Hepatocyte (in vitro differentiated cells): Measurements from ENCODE around the gene SLC35F6.

ENCODE experiments used
- EZH2 ChIP-seq: fragments of 200-600 bp; sonication (generic); IDR thresholded peaks from 2 replicates; pipeline ENCODE4 v1.6.1; 2016; ENCODE audit warnings: antibody characterized with exemption, mild to moderate bottlenecking, borderline replicate concordance
- EZH2phosphoT487 ChIP-seq: fragments of 200-600 bp; sonication (generic); IDR thresholded peaks from one replicate; pipeline ENCODE4 v1.6.1; 2018; ENCODE audit warnings: antibody characterized with exemption, mild to moderate bottlenecking, low read depth, moderate library complexity; ENCODE audit not compliant: unreplicated experiment, severe bottlenecking
- TF ChIP-seq, protein P1 (sequence below): fragments of 200-600 bp; sonication (generic); IDR thresholded peaks from 2 replicates; pipeline ENCODE4 v1.5.1; 2016; ENCODE audit warnings: antibody characterized with exemption, mild to moderate bottlenecking; ENCODE audit not compliant: poor library complexity

DNA sequence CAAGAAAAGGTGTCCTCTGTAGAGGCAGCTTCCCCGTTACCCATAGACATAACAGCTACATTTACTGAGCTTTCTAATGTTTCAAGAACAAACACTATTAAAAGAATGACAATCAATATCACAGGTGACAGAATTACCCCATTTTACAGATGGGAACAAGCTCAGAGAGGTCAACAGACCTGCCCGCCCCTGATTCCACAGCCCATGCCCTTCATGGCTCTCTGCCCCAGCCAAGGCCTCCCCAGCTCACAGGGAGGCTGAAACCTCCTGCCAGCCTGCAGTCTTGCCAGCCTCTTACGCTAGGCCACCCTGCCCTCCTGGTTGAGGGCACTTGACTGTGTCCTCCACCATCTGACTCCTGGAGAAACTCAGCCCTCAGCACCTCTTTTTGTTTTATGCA lies 19.1 kb upstream of the SLC35F6 start:
- TF ChIP-seq, protein P1, sequence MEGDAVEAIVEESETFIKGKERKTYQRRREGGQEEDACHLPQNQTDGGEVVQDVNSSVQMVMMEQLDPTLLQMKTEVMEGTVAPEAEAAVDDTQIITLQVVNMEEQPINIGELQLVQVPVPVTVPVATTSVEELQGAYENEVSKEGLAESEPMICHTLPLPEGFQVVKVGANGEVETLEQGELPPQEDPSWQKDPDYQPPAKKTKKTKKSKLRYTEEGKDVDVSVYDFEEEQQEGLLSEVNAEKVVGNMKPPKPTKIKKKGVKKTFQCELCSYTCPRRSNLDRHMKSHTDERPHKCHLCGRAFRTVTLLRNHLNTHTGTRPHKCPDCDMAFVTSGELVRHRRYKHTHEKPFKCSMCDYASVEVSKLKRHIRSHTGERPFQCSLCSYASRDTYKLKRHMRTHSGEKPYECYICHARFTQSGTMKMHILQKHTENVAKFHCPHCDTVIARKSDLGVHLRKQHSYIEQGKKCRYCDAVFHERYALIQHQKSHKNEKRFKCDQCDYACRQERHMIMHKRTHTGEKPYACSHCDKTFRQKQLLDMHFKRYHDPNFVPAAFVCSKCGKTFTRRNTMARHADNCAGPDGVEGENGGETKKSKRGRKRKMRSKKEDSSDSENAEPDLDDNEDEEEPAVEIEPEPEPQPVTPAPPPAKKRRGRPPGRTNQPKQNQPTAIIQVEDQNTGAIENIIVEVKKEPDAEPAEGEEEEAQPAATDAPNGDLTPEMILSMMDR: no peak
- TF ChIP-seq EZH2 (no peak), EZH2phosphoT487 (no peak)
